DLD1 (cell line): Measurements from ENCODE around the gene PARM1.

Experiments
- in situ Hi-C: cut with HindIII; loops from 2 replicates; pipeline ENCODE4 v1.10.0; 2017; ENCODE audit warnings: low sequenced_read_pairs

Gene PARM1

DNA sequence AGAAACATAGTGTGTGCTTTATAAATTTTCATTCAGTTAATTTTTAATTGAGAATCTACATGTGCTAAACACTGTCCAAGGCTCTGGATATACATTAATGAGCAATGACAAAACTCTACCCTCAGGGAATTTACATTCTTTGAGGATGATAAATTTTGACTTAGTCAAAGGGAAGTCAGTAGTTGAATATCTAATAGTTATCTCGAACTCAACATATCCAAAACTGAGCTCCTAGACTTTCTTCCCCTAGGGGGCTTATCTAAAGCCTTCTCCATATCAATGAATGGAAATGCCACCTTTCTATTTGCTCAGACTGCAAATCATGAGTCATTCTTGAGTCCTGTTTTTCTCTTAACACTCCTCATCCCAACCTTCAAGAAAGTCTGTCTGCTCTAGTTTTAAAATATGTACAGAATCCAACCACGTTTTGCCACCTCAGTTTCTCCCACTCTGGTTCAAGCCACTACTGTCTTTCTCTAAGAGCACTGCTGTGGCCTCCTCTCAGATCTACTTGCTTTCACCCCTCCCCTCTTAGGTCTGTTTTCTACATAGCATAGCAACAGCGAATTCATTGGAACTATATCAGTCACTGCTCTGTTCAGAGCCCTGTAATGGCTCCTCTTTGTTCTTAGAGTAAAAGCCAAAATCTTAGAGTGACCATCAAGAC lies 9.5 kb downstream of the PARM1 start:
- in situ Hi-C loops, result no loop called here

DNA sequence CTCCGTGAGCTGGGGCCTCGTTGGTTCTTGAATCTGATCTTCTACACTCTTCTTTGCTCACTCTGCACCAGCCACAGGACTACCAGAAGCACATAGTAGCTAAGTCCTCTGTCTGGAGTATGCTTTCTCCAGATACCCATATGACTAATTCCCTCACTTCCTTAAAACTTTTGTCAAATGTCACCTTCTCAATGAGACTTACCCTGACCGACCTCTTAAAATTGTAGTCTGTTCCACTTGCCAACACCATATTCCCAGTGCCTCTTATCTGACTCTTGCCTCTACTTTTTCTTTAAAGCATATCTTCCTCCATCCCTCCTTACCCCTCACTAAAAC lies 10.0 kb downstream of the PARM1 start:
- in situ Hi-C loops, result no loop called here

DNA sequence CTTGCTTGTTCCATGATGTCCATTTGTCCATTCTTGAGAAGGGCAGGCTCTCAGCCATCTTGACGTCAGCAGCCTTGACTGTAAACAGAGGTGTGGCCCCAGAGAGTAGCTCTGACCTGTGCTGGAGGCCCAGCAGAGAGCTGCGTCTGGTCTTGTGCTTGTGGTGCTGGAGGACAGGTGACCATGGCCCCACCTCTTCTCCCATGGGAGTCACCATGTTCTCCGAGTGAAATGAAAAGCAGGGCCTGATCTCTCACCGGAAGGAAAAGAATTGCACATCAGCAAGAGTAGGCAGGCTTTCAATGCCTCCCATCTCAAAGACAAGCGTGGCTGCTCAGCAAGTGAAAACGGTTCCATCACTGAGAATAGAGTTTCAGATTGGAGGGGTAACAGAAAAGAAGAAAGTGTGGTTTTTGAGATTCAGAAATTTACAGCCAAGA lies 11.5 kb downstream of the PARM1 start:
- in situ Hi-C loops, result no loop called here

DNA sequence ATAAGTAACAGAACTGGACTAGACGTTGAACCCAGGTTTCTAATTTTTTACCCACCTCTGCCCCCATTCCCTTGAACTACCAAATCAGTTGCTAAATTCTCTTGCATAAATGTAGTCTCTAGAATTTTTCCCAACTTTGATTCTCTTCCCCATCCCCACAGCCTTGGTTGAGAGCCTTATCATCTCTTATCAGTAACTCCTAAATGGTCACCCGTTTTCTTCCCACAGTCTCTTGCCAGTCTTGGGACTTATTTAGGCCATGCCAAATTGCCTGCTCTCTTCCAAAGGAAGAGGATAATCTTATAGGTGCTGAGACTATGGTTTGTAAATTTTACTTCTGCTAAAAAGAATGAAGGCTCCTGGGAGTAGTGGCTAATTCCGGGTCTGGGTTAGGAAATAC lies 13.3 kb downstream of the PARM1 start:
- in situ Hi-C loops, result no loop called here

DNA sequence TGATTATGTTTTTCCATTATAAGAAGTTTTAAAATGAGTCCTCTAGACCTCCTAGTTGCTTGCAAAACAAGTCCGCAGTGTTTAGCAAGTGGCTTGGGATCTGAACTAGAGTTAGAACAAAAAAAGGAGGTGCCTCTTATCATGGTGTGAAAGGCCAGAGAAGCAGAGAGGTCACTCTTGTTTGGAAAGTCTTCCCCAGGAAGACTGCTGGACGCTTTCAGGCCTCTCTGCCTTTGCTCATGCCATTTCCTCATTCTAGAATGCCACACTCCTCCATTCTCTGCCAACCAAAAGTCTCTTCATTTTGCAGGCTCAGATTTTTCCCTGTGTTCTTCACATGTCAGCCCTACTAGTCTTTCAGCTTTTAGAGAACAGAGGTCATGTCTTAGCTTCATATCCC lies 14.9 kb downstream of the PARM1 start:
- in situ Hi-C loops, result no loop called here

DNA sequence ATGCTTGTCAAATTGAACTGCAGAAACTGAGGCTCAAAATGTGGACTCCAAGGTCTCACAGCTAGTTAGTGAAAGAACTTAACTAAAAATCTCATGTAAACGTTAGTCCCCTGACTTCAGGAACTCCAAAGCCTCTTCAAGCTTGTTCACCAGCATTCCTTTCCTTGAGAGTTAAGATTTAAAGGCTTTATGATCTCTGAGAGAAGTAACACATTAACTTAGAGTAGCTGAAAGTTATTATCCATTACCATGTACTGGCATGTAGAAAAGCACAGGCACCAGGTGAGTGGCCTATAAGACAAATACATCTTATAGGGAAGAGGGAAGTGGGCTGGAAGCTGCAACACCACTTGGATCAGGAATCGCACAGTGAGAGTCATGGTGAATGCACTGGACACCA lies 15.3 kb downstream of the PARM1 start:
- in situ Hi-C loops, result no loop called here

DNA sequence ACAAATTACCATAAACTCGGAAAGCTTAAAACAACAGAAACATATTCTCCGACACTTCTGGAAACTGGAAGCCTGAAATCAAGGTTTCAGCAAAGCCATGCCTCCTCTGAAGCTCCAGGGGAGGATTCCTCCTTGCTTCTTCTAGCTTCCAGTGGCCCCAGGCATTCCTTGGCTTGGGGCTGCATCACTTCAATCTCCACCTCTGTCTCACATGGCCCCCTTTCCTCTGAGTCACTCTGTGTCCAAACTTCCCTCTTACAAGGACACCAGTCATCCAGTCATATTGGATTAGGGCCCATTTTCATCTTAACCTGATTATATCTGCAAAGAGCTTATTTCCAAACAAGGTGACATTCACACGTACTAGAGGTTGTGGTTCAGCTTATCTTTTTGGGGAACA lies 17.3 kb downstream of the PARM1 start:
- in situ Hi-C loops, result no loop called here

DNA sequence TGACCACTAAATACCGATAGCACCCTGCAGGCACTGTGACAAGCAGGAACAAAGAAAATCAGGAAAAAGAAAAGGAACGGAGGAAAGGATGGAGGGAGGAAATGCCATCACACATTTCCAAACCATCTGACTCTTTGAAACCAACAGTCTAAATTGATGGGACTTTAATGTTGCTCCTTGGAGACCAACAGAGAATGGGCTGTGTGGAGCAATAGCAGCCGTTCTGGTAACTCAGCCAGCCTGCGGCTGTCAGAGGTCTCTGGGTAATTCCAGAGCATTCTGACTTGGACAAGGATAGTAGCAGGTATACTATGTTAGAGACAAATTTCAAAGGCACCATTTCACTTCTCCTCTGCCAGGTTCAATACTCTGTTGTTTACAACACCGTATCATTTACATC lies 18.0 kb downstream of the PARM1 start:
- in situ Hi-C loops, result no loop called here

DNA sequence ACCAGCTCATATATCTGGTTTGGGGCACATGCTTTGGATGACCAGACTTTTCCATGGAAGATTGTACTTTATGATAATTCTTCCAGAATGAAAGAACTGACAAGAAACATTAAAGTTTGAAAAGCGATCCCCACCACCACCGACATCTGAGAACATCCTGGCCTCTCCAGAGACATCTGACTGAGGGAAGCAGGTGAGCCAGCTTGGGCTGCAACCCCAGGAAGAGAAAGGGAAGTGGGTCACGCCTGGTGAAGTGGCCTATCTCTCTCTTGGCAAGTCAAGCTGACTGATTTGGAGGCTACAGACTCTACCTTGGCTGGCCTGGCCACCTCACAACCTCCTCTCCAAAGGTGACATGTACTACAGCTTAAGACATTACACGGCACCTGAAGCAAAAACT lies 20.7 kb downstream of the PARM1 start:
- in situ Hi-C loops, result no loop called here

DNA sequence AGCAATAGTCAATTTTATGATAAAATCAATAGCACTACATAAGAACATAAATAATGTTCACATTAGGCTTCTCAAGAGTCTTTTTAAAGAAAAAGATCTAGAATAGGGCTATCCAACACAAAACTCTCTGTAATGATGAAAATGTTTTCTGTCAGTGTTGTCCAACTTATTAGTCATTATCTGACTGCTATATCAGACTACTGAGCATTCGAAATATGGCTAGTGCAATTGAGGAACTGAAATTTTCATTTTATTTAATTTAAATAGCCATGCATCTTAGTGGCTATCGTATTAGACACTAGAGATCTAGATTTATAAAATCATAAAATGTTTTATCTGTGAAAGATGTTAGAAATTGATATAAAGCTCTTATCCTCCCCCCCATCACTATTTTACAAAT lies 26.0 kb downstream of the PARM1 start:
- in situ Hi-C loops, result no loop called here

DNA sequence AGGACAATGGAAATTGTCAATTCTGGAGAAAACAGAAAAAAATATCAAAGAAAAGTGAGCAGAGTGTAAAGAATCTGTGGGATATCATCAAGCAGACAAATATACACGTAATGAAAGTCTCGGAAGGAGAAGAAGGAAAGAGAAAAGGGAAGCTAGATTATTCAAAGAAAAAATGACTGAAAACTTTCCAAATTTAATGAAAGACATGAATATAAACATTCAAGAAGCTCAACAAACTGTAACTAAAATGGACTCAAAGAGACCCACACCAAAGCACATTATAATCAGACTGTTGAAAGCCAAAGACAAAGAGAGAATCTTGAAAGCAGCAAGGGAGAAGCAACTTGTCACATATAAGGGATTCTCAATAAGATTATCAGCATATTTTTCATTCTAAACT lies 28.3 kb downstream of the PARM1 start:
- in situ Hi-C loops, result no loop called here

DNA sequence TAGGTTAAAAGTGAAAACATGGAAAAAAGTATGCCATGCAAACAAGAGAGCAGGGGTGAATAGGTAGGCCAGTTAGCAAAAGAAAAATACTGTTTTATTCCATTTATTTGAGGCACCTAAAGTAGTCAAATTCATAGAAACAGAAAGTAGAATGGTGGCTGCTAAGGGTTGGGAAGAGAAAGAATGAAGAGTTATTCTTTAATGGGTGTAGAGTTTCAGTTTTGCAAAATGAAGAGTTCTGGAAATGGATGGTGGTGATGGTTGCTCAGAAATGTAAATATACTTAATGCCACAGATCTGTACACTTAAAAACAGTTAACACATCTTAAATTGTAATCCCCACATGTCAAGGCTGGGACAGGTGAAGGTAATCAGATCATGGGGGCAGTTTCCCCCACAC lies 29.7 kb downstream of the PARM1 start:
- in situ Hi-C loops, result no loop called here

DNA sequence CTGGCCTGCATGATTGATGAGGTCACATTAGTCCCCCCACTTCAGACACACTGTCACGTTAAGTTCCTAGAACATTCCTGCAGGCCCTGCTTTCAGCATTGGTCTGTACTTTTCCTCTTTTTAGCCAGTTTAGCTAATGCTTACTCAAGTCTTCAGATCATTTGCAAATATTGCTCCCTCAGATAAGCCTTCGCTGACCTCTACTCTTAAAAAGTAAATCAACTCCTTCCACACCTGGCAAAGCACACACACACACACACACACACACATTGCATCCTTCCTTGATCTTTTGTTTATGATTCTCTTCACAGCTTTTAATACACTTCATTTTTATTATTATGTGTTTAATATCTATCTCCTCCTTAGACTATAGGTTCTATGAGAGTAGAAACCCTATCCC lies 31.4 kb downstream of the PARM1 start:
- in situ Hi-C loops, result no loop called here

DNA sequence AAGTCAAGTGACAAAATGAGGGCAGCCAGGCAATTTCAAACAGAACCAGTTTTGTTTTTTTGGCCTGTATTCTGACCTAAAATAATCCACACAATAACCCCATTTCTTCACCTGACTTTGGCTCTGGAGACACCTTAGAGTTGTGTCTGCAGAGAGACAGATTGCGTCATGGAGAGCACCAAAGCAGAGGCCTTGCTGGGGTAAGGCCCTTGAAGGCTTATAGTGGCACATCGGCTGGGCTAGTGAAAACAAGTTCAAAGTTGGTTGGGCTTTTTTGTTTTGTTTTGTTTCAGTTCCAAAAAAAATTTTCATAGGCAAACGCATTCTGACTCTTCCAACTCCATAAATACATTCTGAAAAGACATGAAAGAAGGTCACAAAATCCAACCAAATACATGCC lies 34.4 kb downstream of the PARM1 start:
- in situ Hi-C loops, result no loop called here

DNA sequence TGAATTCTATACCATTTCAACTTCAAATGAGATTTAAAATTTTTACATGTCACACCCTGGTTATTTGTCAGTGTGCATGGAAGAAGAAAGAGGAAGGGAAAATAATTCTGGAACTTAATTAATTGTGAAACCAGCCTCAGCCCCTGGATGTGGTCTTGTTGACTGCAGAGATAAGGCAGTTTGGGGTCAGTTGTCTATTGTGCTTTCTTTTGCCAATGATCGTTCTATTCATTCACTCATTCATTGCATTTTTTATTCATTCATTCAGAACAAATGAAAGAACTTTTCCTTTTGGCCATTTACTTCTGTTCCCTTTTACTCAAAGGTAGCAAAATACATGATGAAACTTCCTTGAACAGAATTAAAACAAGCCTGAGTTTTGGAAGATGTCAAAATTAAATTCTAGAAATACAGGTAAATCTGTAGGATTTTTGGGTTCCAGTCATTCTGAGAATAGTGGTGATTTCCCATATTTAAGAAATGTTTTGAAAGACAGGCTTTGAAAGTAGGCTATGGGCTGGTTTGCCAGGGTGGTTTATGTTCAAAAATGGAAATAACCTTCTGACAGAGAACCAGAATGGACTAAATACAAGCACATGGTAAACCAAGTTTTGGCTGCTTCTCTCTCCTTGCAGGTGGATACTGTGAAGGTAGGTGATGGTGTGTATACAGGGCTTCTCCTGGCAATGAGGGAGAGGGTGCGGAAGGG lies 35.7 kb downstream of the PARM1 start:
- in situ Hi-C loops, result no loop called here

DNA sequence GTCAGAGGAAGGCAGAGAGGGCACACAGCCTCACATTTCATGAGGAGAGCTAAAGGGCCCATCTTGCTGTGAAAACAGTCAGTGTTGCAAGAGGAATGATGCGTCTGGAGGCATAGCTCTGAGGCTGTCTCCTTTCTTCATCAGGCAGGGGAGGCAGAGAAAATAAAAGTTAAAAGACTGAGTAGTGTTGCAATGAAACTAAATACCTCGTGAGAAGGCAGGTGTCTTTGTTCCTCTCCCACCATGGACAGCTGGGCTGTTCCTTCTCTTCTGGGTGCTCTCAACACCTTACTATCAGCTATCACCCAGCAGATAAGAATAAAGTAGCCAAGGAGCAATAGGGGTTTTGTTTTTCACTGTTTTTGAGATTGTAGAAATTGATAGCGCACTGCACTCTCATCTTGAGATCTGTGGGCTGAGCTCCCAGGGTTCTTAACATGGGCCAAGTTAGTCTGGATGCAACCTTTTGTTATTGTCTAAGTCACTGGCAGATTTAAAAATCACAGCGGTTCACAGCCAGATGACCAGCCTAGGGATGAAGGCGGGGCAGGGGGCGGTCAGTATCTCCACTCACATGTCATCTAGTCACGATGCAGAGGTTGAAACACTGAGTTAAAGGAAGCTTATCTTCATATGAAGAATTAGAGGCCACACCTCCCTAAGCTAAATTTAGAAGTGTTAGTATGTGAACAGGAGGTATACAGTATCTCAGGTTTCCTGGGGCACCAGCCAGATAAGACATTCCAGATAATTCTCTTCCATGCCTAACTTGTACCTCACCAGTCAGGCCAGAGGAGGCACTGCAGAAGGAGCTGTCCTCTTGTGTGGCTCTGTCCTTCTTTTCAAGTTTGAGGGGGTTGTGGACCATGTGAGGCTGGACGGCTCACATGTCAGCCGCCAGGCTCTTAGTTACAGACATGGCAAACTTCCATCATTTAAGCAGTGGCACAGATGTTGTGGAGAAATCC lies 36.9 kb downstream of the PARM1 start:
- in situ Hi-C loops, result no loop called here

DNA sequence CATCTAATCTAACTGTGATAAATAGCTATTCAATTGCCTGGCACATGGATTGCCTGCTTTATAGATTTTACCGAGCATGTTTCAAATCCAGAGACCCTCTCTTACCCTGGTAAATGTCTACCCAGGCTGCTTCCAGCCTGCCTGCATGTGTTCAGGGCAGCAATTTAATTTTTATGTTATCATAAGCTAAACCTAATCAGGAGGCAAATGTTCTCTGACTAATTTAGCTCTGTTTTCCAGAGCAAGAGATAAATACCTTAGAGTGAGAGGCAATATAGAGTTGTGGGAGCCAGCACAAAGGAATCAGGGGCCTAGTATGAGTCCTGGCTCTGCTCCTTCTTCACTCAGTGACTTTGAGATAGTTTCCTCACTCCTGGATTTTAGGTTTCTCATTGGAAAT lies 37.7 kb downstream of the PARM1 start:
- in situ Hi-C loops, result no loop called here

DNA sequence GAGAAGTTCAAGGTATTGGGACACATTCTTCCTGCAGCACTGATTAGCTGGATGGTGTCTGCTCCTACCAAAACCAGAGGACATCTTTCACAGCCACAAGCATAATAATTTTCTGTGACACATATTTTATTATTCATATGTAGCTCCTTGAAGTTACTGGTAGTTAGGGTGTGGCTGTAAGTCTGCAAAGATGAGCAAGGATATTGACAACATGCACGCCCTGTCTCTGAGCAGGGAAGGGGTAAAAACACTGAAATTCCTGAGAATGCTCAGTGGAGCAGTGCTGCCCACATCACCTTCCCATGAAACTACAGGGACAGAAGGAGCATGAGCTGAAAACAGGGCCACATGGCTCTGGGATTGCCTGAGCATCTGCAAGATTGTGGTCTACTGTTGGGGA lies 38.9 kb downstream of the PARM1 start:
- in situ Hi-C loops, result no loop called here

DNA sequence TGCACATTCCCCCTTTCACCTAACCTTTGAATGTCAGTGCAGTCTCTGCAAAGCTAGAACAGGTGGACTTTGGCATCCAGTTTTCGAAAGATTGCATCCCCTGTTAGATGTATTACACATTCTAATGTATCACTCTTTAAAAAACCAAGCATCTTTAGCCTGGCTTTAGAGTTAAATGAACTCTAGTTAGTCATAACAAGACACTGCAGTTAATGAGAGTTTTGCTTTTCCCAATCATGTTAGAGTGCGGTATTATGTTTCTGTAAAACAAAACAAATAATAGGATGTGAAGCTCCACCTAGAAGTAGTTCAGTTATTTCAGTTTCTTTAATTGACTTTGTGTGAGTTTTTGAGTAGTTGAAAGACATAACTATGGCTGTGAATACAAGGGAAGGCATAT lies 42.2 kb downstream of the PARM1 start:
- in situ Hi-C loops, result no loop called here

DNA sequence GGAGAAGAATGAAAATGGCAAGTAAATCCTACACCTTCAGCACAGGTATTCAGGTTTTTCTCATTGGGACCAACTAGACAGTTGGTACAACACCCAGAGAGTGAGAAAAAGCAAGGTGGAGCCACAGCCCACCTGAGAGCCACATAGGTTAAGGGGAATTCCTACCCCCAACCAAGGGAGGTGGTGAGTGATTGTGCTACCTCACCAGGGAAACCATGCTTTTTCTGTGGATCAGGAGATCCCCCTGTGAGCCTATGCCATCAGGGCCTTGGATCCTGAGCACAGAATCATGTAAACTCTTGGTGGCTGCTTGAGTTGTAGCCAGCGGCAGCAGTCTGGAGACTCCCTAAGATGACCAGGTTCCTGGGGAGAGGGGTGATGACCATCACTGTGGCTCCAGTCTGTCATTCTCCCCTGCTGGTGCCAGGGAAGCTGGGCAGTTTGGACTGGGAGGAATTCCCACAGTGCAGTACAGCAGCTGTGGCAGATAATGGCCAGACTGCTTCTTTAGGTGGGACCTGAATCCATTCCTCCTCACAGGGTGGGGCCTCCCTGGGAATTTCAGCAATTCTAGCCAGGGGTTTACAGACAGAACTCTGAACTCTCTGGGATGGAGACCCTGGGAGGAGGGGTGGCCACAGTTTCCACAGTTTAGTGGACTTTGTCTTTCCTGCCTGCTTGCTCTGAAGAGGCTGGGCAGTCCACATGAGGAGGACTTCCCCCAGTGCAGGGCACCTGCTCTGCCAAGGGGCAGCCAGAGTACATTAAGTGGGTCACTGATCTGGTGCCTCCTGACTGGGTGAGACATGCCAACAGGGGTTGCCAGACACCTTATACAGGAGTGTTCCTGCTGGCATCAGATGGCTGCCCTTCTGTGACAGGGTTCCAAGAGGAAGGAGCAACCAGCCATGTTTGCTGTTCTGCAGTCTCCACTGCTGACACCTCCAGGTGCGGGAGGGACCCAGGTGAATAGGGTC lies 43.2 kb downstream of the PARM1 start:
- in situ Hi-C loops, result no loop called here
